ENCODE measurements around the gene PDCL3. TPM values are rescaled to one million over a fixed set of nuclear protein-coding genes. Genes with fewer than 3 reads are reported as not detected.

Gene PDCL3
- polyA plus RNA-seq, 1 experiment: 10.9 TPM

DNA sequence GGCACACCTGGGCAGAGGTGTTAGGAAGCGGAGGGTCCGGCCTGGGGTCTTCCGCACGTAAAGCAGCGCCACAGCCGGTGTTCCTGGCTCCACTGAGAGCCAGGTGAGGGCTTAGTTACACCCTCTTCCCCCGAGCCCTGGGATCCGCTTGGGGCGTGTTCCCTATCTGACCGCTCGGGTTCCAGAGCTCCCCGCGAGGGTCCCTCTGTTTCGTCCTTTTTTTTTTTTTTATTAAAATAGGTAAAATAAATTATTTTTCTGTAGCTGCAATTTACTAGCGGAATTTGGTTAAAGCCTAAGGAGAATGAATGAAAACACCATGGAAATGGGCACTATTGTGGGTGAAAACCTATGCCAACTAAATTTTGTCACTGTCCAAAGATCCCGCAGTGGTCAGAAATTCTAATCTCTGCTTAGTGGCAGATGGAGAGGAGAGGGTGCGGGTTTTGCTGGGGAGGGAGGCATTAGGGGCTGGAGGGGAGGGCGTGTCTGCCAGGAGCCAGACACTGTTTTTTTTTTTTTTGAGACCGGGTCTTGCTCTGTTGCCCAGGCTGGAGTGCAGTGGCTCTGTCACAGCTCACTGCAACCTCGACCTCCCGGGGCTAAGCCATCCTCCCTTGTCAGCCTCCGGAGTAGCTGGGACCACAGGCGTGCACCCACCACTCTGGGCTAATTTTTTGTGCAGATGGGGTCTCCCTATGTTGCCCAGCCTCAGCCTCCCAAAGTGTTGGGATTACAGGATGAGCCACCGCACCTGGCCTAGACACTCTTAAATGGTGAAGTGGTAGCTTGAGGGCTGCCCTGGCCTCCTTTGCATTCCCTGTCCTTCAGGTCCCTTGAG is 834 bp downstream of the PDCL3 start:
- ChIA-PET CTCF (interaction anchor here (0.9 to 1.4 kb wide), 2 partner anchors 42 to 46 kb away, joined by 3 to 4 read pairs; no protein-coding TSS in a partner anchor), POLR2A (interaction anchor here (0.6 to 1.0 kb wide), 3 partner anchors 46 to 1228 kb away, joined by 3 to 8 read pairs (median 6); partner anchors contain the start of gene TXNDC9)
- Histone ChIP-seq H3K27me3 (ENCODE audit: control insufficient read depth, insufficient read depth, low read length) (no peaks in the 10 kb centered on the region), H3K36me3 (ENCODE audit: control insufficient read depth, insufficient read depth, low read length) (peaks cover 2% of the 10 kb centered on the region; the same call in 1 of the 2 replicates), H3K4me3 (ENCODE audit: low read depth, low read length) (peak overlapping the region; percentile 94)
- TF ChIP-seq, protein P1, sequence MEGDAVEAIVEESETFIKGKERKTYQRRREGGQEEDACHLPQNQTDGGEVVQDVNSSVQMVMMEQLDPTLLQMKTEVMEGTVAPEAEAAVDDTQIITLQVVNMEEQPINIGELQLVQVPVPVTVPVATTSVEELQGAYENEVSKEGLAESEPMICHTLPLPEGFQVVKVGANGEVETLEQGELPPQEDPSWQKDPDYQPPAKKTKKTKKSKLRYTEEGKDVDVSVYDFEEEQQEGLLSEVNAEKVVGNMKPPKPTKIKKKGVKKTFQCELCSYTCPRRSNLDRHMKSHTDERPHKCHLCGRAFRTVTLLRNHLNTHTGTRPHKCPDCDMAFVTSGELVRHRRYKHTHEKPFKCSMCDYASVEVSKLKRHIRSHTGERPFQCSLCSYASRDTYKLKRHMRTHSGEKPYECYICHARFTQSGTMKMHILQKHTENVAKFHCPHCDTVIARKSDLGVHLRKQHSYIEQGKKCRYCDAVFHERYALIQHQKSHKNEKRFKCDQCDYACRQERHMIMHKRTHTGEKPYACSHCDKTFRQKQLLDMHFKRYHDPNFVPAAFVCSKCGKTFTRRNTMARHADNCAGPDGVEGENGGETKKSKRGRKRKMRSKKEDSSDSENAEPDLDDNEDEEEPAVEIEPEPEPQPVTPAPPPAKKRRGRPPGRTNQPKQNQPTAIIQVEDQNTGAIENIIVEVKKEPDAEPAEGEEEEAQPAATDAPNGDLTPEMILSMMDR (IDR thresholded peaks at IDR 0.05; ENCODE audit: insufficient read depth, low read depth, low read length): no peak
- DNase-seq (ENCODE audit: low read depth): no peak

DNA sequence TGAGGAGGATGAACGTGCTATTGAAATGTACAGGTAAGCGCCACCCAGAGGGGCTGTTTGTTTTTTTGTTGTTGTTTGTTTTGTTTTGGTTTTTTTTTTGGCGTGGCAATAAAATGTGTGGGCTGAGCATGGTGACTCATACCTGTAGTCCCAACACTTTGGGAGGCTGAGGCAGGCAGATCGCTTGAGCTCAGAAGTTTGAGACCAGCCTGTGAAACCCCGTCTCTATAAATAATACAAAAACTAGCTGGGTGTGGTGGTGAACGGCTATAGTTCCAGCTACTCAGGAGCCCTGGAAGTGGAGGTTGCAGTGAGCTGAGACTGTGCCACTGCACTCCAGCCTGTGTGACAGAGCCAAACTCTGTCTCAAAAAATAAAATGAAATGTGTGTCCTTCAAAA is 6.2 kb downstream of the PDCL3 start:
- Histone ChIP-seq H3K27me3 (ENCODE audit: control insufficient read depth, insufficient read depth, low read length) (no peaks in the 10 kb centered on the region), H3K4me3 (ENCODE audit: low read depth, low read length) (no peak overlapping the region), H3K36me3 (ENCODE audit: control insufficient read depth, insufficient read depth, low read length) (peaks cover 5% of the 10 kb centered on the region)
- DNase-seq (ENCODE audit: low read depth): no peak
- TF ChIP-seq, protein P1 (IDR thresholded peaks at IDR 0.05; ENCODE audit: insufficient read depth, low read depth, low read length): no peak
- ChIA-PET POLR2A (no interaction called here), CTCF (no interaction called here)

- CTCF ChIA-PET: interaction anchor here (1.2 to 1.3 kb wide), 2 partner anchors 22 to 26 kb away, joined by 4 read pairs; no protein-coding TSS in a partner anchor
- Histone ChIP-seq H3K4me3 (ENCODE audit: low read depth, low read length) (no peak overlapping the region), H3K27me3 (ENCODE audit: control insufficient read depth, insufficient read depth, low read length) (no peaks in the 10 kb centered on the region), H3K36me3 (ENCODE audit: control insufficient read depth, insufficient read depth, low read length) (peaks cover 6% of the 10 kb centered on the region)
- DNase-seq (ENCODE audit: low read depth): no peak
- POLR2A ChIA-PET: no interaction called here
- TF ChIP-seq, protein P1 (IDR thresholded peaks at IDR 0.05; ENCODE audit: insufficient read depth, low read depth, low read length): no peak
Measured at GRCh38 chr2:100571668-100572067, 8.9 kb downstream of the PDCL3 start.

GRCh38 chr2:100577777-100578176 is 15.0 kb downstream of the PDCL3 start:
- POLR2A ChIA-PET: no interaction called here

More at GRCh38 chr2:100577777-100578176, 15.0 kb downstream of the PDCL3 start:
- Histone ChIP-seq H3K4me3 (ENCODE audit: low read depth, low read length) (no peak overlapping the region), H3K36me3 (ENCODE audit: control insufficient read depth, insufficient read depth, low read length) (peaks cover 1% of the 10 kb centered on the region; the same call in 1 of the 2 replicates), H3K27me3 (ENCODE audit: control insufficient read depth, insufficient read depth, low read length) (no peaks in the 10 kb centered on the region)
- TF ChIP-seq, protein P1 (IDR thresholded peaks at IDR 0.05; ENCODE audit: insufficient read depth, low read depth, low read length): no peak
- no peak for DNase-seq (ENCODE audit: low read depth)
- CTCF ChIA-PET: interaction anchor here (1.2 kb wide), 1 partner anchor 10 kb away, joined by 3 read pairs; no protein-coding TSS in a partner anchor

Data from BJ (cell line).